Measurements from ENCODE around the gene BCL6B.

GRCh38 chr17:7035591-7036368 is 12.9 kb downstream of the BCL6B start, which contains the start of gene SLC16A13:
- TF ChIP-seq POLR2A (IDR thresholded peaks at IDR 0.05; ENCODE audit: low read depth, low read length) (peak; percentile 70; the same call in 1 of the 2 replicates), RAD21 (IDR thresholded peaks at IDR 0.05; ENCODE audit: low read length) (no peak), CEBPB (IDR thresholded peaks at IDR 0.05; ENCODE audit: low read depth, low read length) (no peak)
- TF ChIP-seq, protein P1, sequence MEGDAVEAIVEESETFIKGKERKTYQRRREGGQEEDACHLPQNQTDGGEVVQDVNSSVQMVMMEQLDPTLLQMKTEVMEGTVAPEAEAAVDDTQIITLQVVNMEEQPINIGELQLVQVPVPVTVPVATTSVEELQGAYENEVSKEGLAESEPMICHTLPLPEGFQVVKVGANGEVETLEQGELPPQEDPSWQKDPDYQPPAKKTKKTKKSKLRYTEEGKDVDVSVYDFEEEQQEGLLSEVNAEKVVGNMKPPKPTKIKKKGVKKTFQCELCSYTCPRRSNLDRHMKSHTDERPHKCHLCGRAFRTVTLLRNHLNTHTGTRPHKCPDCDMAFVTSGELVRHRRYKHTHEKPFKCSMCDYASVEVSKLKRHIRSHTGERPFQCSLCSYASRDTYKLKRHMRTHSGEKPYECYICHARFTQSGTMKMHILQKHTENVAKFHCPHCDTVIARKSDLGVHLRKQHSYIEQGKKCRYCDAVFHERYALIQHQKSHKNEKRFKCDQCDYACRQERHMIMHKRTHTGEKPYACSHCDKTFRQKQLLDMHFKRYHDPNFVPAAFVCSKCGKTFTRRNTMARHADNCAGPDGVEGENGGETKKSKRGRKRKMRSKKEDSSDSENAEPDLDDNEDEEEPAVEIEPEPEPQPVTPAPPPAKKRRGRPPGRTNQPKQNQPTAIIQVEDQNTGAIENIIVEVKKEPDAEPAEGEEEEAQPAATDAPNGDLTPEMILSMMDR (conservative IDR thresholded peaks at IDR 0.05; ENCODE audit: low read depth, low read length), result no peak
- TF ChIP-seq, protein P2, sequence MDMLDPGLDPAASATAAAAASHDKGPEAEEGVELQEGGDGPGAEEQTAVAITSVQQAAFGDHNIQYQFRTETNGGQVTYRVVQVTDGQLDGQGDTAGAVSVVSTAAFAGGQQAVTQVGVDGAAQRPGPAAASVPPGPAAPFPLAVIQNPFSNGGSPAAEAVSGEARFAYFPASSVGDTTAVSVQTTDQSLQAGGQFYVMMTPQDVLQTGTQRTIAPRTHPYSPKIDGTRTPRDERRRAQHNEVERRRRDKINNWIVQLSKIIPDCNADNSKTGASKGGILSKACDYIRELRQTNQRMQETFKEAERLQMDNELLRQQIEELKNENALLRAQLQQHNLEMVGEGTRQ (IDR thresholded peaks at IDR 0.05; ENCODE audit: low read depth, low read length), result peak; percentile 99
